Lower lobe of right lung (tissue), 2 donors: ENCODE results near the gene COPRS. TPM values are rescaled to one million over a fixed set of nuclear protein-coding genes. Genes with fewer than 3 reads are reported as not detected.
"Not testable (repeated sequence)": the region's sequence is repeated elsewhere in the genome, so short reads cannot be mapped to it uniquely, and the experiment has no call there.

Experiments used
- ATAC-seq, 2 donors: fragments of 200-7000 bp; cut with Tn5 transposase; one replicate each; pipeline ENCODE4 v1.9.1; 2020 to 2022; ENCODE audit warnings: mild to moderate bottlenecking in 2 of 2, moderate library complexity in 2 of 2
- DNase-seq: peaks from one replicate; pipeline ENCODE4 v3.0.0-alpha.2; 2020
- H3K27ac ChIP-seq: fragments of 200-600 bp; one replicate; pipeline ENCODE4 v1.8.0; 2022
- H3K27me3 ChIP-seq: fragments of 200-600 bp; one replicate; pipeline ENCODE4 v1.8.0; 2022; ENCODE audit warnings: low read depth
- H3K36me3 ChIP-seq: fragments of 200-600 bp; one replicate; pipeline ENCODE4 v1.8.0; 2022; ENCODE audit warnings: mild to moderate bottlenecking
- H3K4me1 ChIP-seq: fragments of 200-600 bp; one replicate; pipeline ENCODE4 v1.8.0; 2022
- H3K4me3 ChIP-seq: fragments of 200-600 bp; one replicate; pipeline ENCODE4 v1.8.0; 2022; ENCODE audit warnings: mild to moderate bottlenecking
- H3K9me3 ChIP-seq: fragments of 200-600 bp; one replicate; pipeline ENCODE4 v1.8.0; 2022
- CTCF ChIP-seq: fragments of 200-600 bp; IDR thresholded peaks from one replicate; pipeline ENCODE4 v1.8.0; 2022; ENCODE audit warnings: antibody characterized with exemption, mild to moderate bottlenecking
- intact Hi-C: fragments of 100-400 bp; cut with DNase I; formaldehyde crosslinking; loops from one replicate; pipeline ENCODE4 v1.11.0; 2022
- total RNA-seq: library from RNA; stranded (reverse); fragmentation: NEBNext Ultra II Directional; extraction: Animal tissue kit (Norgen Biotek cat#: 25700); gene quantifications from one replicate; pipeline ENCODE4 v1.2.1, GENCODE V29; 2021
- donor health status: DM: no; HTN: yes; CAD: no; lungs with severe emphysema.

The COPRS gene
- total RNA-seq, 1 donor from 2014 or later: 37.4 TPM

GRCh38 chr17:31835984-31836383 is 23.1 kb downstream of the COPRS start:
- Histone ChIP-seq H3K4me1 (no peaks in the 10 kb centered on the region), H3K27me3 (no peaks in the 10 kb centered on the region), H3K4me3 (no peak overlapping the region), H3K36me3 (no peaks in the 10 kb centered on the region), H3K27ac (no peak overlapping the region), H3K9me3 (no peaks in the 10 kb centered on the region)
- TF ChIP-seq CTCF: no peak
- no peak for DNase-seq
- no peak for ATAC-seq
- intact Hi-C loops: no loop called here

- intact Hi-C loops: no loop called here
- Histone ChIP-seq H3K27me3 (no peaks in the 10 kb centered on the region), H3K36me3 (no peaks in the 10 kb centered on the region), H3K27ac (no peak overlapping the region), H3K4me3 (no peak overlapping the region), H3K9me3 (no peaks in the 10 kb centered on the region), H3K4me1 (no peaks in the 10 kb centered on the region)
- ATAC-seq (no peak), DNase-seq (no peak)
- TF ChIP-seq CTCF: no peak
Measured at GRCh38 chr17:31834448-31834847, 24.6 kb downstream of the COPRS start.

- Histone ChIP-seq H3K9me3 (no peaks in the 10 kb centered on the region), H3K27ac (no peak overlapping the region), H3K4me3 (no peak overlapping the region), H3K27me3 (no peaks in the 10 kb centered on the region), H3K36me3 (no peaks in the 10 kb centered on the region), H3K4me1 (no peaks in the 10 kb centered on the region)
- ATAC-seq: no peak
- no peak for TF ChIP-seq CTCF
- DNase-seq: no peak
- intact Hi-C loops: no loop called here
Measured at GRCh38 chr17:31832746-31833145, 26.3 kb downstream of the COPRS start.

- DNase-seq (no peak), ATAC-seq (no peak)
- intact Hi-C loops: no loop called here
- H3K36me3 ChIP-seq: no peaks in the 10 kb centered on the region
- TF ChIP-seq CTCF: no peak
- H3K4me1 ChIP-seq: no peaks in the 10 kb centered on the region
- H3K27ac ChIP-seq: no peak overlapping the region
- H3K27me3 ChIP-seq: no peaks in the 10 kb centered on the region
- no peaks in the 10 kb centered on the region for H3K9me3 ChIP-seq
- no peak overlapping the region for H3K4me3 ChIP-seq
Measured at GRCh38 chr17:31830971-31831858, 27.8 kb downstream of the COPRS start.

GRCh38 chr17:31829649-31830048 is 29.4 kb downstream of the COPRS start:
- Histone ChIP-seq H3K27me3 (no peaks in the 10 kb centered on the region), H3K4me1 (no peaks in the 10 kb centered on the region), H3K36me3 (no peaks in the 10 kb centered on the region), H3K4me3 (no peak overlapping the region), H3K27ac (no peak overlapping the region), H3K9me3 (no peaks in the 10 kb centered on the region)
- ATAC-seq (no peak), DNase-seq (no peak)
- no peak for TF ChIP-seq CTCF
- intact Hi-C loops: no loop called here

- ATAC-seq, H3K4me3 ChIP-seq, H3K36me3 ChIP-seq, H3K4me1 ChIP-seq, H3K9me3 ChIP-seq, DNase-seq, H3K27me3 ChIP-seq, intact Hi-C loops, H3K27ac ChIP-seq: not testable (repeated sequence)
Measured at GRCh38 chr17:31828955-31829354, 30.1 kb downstream of the COPRS start.
